Osteocyte (in vitro differentiated cells): ENCODE measurements around the gene TUBB2B. TPM values are rescaled to one million over a fixed set of nuclear protein-coding genes. Genes with fewer than 3 reads are reported as not detected.
A peak's percentile ranks its signal among the peaks of the same experiment; 100 is the strongest.

ENCODE experiments used
- DNase-seq: peaks from one replicate; pipeline ENCODE4 v3.0.0; 2021; ENCODE audit warnings: mixed read lengths; ENCODE audit not compliant: unreplicated experiment; ENCODE audit errors: extremely low spot score
- H3K27ac Mint-ChIP-seq: one replicate; pipeline ENCODE4 v1.8.0; 2021; ENCODE audit warnings: mild to moderate bottlenecking, mixed read lengths; ENCODE audit not compliant: unreplicated experiment
- H3K27me3 Mint-ChIP-seq: one replicate; pipeline ENCODE4 v1.8.0; 2021; ENCODE audit warnings: mixed read lengths; ENCODE audit not compliant: unreplicated experiment
- H3K36me3 Mint-ChIP-seq: one replicate; pipeline ENCODE4 v1.8.0; 2021; ENCODE audit warnings: mixed read lengths; ENCODE audit not compliant: unreplicated experiment
- H3K4me1 Mint-ChIP-seq: one replicate; pipeline ENCODE4 v1.8.0; 2021; ENCODE audit warnings: mixed read lengths; ENCODE audit not compliant: unreplicated experiment
- H3K4me3 Mint-ChIP-seq: one replicate; pipeline ENCODE4 v1.8.0; 2021; ENCODE audit warnings: mild to moderate bottlenecking, moderate library complexity, mixed read lengths; ENCODE audit not compliant: unreplicated experiment
- H3K9me3 Mint-ChIP-seq: one replicate; pipeline ENCODE4 v1.8.0; 2021; ENCODE audit warnings: mixed read lengths; ENCODE audit not compliant: unreplicated experiment
- total RNA-seq: library from RNA; stranded (reverse); gene quantifications from 2 replicates; pipeline ENCODE4 v1.2.1, GENCODE V29; 2021
- TF ChIP-seq, protein P1 (sequence below): fragments of 200-600 bp; sonication (generic); IDR thresholded peaks from 2 replicates; pipeline ENCODE4 v1.5.0; 2021; ENCODE audit warnings: antibody characterized with exemption, mild to moderate bottlenecking, moderate library complexity

TUBB2B gene
- total RNA-seq, 1 donor from 2014 or later = 61.7 TPM

DNA sequence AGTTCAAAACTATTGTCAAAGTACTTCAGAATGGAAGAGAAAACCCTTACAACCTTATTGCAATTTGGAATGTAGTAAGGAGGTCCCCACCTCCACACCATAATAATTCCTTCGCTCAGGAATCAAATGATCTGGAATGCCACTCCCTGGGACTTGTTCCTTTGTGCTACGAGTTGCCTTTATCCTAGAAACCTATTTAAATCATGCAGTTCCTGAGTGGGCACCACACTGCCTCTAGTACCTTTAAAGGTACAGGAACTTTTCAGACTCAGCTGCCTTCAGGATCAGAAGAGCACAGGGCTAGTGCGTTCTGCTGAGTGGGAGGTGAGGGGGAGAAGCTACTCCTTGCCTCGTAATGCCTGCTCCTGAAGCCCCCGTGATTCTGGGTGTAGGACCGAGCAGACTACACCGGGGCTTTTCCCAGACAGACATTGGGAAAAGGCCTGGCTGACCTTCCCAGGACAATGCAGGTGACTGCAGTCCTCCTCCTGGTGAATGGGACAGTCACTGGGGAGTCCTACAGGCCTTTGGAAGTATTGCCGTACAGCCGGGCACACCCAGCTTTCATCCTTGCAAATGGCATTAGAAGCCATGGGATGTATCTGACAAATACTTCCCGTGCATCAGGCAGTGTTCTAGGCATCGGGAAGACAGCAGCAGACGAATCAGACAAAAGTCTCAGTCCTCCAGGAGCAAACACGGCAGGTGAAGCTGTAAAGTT is 11.8 kb upstream of the TUBB2B start:
- Mint-ChIP-seq H3K4me3 (no peak overlapping the region), H3K36me3 (peaks cover 1% of the 10 kb centered on the region), H3K4me1 (no peaks in the 10 kb centered on the region), H3K27me3 (no peaks in the 10 kb centered on the region), H3K9me3 (peaks cover 4% of the 10 kb centered on the region), H3K27ac (no peak overlapping the region)
- DNase-seq = no peak
- TF ChIP-seq, protein P1, sequence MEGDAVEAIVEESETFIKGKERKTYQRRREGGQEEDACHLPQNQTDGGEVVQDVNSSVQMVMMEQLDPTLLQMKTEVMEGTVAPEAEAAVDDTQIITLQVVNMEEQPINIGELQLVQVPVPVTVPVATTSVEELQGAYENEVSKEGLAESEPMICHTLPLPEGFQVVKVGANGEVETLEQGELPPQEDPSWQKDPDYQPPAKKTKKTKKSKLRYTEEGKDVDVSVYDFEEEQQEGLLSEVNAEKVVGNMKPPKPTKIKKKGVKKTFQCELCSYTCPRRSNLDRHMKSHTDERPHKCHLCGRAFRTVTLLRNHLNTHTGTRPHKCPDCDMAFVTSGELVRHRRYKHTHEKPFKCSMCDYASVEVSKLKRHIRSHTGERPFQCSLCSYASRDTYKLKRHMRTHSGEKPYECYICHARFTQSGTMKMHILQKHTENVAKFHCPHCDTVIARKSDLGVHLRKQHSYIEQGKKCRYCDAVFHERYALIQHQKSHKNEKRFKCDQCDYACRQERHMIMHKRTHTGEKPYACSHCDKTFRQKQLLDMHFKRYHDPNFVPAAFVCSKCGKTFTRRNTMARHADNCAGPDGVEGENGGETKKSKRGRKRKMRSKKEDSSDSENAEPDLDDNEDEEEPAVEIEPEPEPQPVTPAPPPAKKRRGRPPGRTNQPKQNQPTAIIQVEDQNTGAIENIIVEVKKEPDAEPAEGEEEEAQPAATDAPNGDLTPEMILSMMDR = peak; percentile 18

DNA sequence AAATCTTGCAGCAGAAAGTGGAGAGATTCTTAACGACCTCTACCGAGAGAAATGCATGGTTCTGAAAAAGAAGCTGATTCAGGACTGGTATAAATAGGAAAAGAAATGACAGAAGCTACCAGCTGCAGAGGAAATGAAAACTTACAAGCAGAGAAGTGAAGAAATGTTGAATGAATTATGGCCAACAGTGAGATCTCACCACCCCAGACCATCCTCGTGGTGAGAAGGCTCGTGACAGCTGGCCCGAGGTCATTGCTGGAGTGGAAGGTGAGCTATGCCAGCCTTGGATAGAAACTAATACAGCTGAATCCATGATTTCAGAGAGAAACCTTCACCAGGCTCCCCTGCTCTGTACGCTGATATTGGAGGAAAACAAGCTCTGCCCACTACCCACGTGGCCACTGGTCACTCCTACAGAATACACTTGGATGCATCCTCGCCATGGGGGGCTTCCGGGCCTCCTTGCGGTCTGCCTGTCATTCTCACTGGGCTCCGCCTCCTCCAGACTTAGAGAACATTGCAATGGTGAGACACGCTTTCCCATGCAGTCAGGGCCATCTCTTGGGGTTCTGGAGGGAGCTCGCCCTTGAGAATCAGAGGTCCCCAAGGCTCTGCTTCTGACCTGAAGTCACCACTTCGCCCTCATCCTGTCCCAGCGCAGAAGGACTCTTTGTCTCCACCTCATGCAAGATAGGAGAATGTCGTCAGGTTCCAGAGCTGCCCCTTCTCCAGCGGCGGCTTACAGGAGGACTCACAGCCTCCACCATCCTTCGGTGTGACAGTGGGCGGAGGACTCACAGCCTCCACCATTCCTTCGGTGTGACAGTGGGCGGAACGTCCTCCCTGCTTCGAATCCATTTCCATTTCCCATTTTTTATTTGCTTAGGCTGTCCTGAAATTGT is 10.6 kb upstream of the TUBB2B start:
- Mint-ChIP-seq H3K27me3 (no peaks in the 10 kb centered on the region), H3K4me3 (no peak overlapping the region), H3K36me3 (no peaks in the 10 kb centered on the region), H3K27ac (no peak overlapping the region), H3K4me1 (peaks cover under 1% of the 10 kb centered on the region), H3K9me3 (no peaks in the 10 kb centered on the region)
- no peak for DNase-seq
- TF ChIP-seq, protein P1 = no peak

DNA sequence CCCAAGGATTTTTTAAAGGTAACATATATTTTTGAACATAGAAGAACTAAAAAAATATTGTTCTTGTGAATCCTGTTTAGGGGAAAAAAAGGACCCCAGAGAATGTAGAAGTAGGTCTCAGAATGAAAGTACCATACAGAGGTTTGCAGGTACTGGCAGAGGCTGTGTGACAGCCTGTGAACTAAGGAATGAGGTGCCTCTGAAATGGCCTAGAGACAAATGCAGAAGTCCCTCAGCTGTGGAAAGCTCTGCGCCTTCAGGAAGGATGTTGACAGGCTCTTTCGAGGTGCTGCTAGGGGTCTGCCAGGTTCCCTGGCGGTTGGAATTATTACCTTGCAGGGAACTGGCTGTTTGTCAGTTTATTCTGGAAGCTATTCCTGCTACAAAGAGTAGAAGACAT is 8.6 kb upstream of the TUBB2B start:
- TF ChIP-seq, protein P1 = no peak
- H3K4me1 Mint-ChIP-seq = peaks cover 14% of the 10 kb centered on the region
- no peak overlapping the region for H3K4me3 Mint-ChIP-seq
- no peak for DNase-seq
- H3K27me3 Mint-ChIP-seq = no peaks in the 10 kb centered on the region
- H3K36me3 Mint-ChIP-seq = no peaks in the 10 kb centered on the region
- H3K27ac Mint-ChIP-seq = no peak overlapping the region
- H3K9me3 Mint-ChIP-seq = no peaks in the 10 kb centered on the region

- Mint-ChIP-seq H3K4me1 (peaks cover 17% of the 10 kb centered on the region), H3K36me3 (no peaks in the 10 kb centered on the region), H3K9me3 (no peaks in the 10 kb centered on the region), H3K4me3 (no peak overlapping the region), H3K27ac (no peak overlapping the region), H3K27me3 (no peaks in the 10 kb centered on the region)
- TF ChIP-seq, protein P1 = no peak
- DNase-seq = no peak
These were observed 8.0 kb upstream of the TUBB2B start for GRCh38 chr6:3235486-3235885.

- no peak for DNase-seq
- Mint-ChIP-seq H3K27me3 (peaks cover 3% of the 10 kb centered on the region), H3K36me3 (no peaks in the 10 kb centered on the region), H3K27ac (no peak overlapping the region), H3K9me3 (no peaks in the 10 kb centered on the region), H3K4me1 (peaks cover 33% of the 10 kb centered on the region), H3K4me3 (no peak overlapping the region)
- TF ChIP-seq, protein P1 = no peak
These were observed 6.5 kb upstream of the TUBB2B start for GRCh38 chr6:3233904-3234303.
